ENCODE data around the gene CARD18.

DNA sequence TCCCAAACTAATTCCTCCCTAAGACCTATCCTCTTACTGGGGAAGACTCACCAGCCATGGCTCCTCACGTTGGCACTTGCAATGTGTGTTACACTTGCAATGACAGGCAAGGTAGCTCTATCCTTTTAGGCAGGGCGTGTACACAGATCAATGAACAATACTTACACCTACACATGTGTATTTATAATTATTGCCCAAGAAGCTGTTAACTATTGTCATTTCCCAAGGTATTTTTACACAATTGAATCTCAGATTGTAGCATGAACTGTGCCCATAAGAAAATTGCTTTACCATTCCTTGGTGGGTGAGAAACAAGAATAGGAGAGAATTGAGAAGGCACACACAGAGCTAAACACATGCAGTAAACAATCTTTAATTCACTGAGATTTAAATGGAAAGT, at the start of gene CARD18:
- TF ChIP-seq, protein P1, sequence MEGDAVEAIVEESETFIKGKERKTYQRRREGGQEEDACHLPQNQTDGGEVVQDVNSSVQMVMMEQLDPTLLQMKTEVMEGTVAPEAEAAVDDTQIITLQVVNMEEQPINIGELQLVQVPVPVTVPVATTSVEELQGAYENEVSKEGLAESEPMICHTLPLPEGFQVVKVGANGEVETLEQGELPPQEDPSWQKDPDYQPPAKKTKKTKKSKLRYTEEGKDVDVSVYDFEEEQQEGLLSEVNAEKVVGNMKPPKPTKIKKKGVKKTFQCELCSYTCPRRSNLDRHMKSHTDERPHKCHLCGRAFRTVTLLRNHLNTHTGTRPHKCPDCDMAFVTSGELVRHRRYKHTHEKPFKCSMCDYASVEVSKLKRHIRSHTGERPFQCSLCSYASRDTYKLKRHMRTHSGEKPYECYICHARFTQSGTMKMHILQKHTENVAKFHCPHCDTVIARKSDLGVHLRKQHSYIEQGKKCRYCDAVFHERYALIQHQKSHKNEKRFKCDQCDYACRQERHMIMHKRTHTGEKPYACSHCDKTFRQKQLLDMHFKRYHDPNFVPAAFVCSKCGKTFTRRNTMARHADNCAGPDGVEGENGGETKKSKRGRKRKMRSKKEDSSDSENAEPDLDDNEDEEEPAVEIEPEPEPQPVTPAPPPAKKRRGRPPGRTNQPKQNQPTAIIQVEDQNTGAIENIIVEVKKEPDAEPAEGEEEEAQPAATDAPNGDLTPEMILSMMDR (IDR thresholded peaks at IDR 0.05): no peak
- TF ChIP-seq EP300 (IDR thresholded peaks at IDR 0.05) (no peak), POLR2A (IDR thresholded peaks at IDR 0.05) (no peak)
